Measurements from ENCODE around the gene ILF2.
A peak's percentile ranks its signal among the peaks of the same experiment; 100 is the strongest.

ILF2 gene

DNA sequence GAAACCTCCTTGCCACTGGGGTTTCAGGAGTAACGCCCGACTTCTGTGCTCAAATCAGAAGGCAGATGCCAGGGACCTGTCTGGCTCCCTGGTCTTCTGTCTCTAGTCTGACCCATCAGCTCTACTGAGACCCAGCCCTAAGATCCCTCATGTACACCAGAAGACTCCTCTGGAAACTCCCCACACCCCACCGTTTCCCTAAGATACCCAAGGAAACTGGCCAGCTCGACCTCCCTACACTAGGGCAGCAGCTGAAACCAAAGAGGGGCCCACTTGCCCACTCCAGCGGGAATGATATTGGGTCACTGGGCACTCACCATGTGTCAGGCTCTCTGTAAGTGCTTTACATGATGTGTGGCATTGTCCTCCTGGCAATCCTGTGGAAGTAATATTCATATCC is 57.4 kb downstream of the ILF2 start:
- TF ChIP-seq CEBPB (IDR thresholded peaks at IDR 0.05) (no peak), EGR1 (IDR thresholded peaks at IDR 0.05) (no peak), RAD21 (IDR thresholded peaks at IDR 0.05; ENCODE audit: low read depth) (no peak), TAF1 (IDR thresholded peaks at IDR 0.05; ENCODE audit: low read depth) (no peak), YY1 (IDR thresholded peaks at IDR 0.05; ENCODE audit: low read depth) (no peak)
- TF ChIP-seq, protein P1, sequence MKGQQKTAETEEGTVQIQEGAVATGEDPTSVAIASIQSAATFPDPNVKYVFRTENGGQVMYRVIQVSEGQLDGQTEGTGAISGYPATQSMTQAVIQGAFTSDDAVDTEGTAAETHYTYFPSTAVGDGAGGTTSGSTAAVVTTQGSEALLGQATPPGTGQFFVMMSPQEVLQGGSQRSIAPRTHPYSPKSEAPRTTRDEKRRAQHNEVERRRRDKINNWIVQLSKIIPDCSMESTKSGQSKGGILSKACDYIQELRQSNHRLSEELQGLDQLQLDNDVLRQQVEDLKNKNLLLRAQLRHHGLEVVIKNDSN (IDR thresholded peaks at IDR 0.05), result no peak

DNA sequence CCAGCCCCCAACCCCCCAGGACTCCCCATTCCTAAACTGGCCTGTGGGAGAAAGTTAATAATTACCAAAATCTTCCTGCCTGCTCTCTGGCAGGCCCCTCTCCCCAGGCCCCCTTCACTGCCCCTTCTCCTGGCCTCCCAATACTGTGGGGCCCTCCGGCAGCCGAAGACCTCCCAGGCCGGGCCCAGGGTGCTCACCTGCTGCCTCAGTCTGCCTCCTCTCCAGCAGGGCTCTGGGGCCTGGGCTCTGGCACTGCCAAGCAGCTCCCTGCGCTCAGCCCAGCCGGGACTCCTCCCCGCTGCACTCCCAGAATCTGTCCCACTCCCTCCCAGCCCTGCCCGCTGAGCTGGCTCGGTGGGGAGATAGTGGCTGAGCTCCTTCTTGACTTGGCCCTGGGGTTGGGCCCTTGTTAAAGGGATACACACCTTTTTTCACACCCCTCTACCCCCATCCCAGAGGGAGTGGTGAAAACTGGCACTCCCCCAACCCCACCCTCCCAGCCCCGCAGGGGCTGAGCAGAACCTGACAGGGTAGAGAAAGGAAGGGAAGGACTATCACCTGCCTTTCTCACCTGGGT is 58.0 kb downstream of the ILF2 start, which contains the start of gene S100A16:
Gene S100A16, minus strand, starts transcription at position 383 of the 577 bp plus-strand sequence. CDS start 4,986 bp downstream, outside the sequence.
- TF ChIP-seq TAF1 (IDR thresholded peaks at IDR 0.05; ENCODE audit: low read depth) (peak; percentile 58; the same call in 1 of the 2 replicates), NFIC (IDR thresholded peaks at IDR 0.05) (peak; percentile 30; the same call in 1 of the 2 replicates), ZBTB7A (IDR thresholded peaks at IDR 0.05; ENCODE audit: low read depth) (no peak), EGR1 (IDR thresholded peaks at IDR 0.05) (no peak)
- TF ChIP-seq, protein P2, sequence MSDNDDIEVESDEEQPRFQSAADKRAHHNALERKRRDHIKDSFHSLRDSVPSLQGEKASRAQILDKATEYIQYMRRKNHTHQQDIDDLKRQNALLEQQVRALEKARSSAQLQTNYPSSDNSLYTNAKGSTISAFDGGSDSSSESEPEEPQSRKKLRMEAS (IDR thresholded peaks at IDR 0.05), result 0 out of 2 replicates have a peak, but pooled peaks have one; percentile 46
- TF ChIP-seq, protein P1 (IDR thresholded peaks at IDR 0.05), result no peak

DNA sequence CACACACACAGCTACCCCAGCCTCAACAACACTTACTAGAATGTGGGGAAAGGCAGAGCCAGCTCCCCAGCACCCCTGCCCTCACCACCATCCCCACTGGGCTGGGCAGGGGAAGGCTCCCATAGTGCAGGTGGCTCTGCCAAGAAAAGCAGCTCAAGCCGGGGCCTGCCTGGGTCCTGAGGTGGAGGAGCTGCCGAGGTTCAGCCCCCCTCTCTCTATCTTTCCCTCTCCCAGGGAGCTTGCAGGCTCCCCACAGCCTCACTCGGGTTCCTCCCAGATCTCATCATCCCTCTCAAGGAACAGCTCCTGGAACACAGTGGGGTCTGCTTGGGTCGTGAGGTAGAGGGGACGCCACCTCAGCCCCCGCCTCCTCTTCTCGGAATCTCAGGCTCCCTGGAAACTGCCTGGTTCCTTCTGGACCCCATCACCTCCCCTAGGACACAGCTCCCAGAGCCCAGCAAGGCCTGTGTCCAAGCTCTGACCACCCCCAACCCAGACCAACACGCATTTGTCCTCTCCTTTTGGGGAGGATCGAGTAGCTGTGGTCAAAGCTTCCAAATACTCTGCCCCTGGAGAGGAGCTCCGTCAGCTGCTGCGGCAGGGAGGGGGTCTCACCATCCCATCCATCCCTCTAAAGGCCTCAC is 58.6 kb downstream of the ILF2 start:
- no peak for TF ChIP-seq YY1 (IDR thresholded peaks at IDR 0.05; ENCODE audit: low read depth)
- TF ChIP-seq FOXM1 (IDR thresholded peaks at IDR 0.05; ENCODE audit: borderline replicate concordance, low read depth), result no peak
- TF ChIP-seq NFIC (IDR thresholded peaks at IDR 0.05), result no peak
- no peak for TF ChIP-seq ZBTB7A (IDR thresholded peaks at IDR 0.05; ENCODE audit: low read depth)
